ENCODE measurements around the gene ACSF3. TPM values are rescaled to one million over a fixed set of nuclear protein-coding genes. Genes with fewer than 3 reads are reported as not detected.
"Not testable (repeated sequence)": the region's sequence is repeated elsewhere in the genome, so short reads cannot be mapped to it uniquely, and the experiment has no call there.

ACSF3 gene
- total RNA-seq, 1 experiment from 2014 or later = 74.5 TPM

GRCh38 chr16:89191901-89192185, 98.2 kb downstream of the ACSF3 start (continued):
- no peak for TF ChIP-seq REST (IDR thresholded peaks at IDR 0.05; ENCODE audit: low read depth)
- no peak for TF ChIP-seq SIN3A (IDR thresholded peaks at IDR 0.05; ENCODE audit: low read depth)
- no peak for TF ChIP-seq ZBTB33 (IDR thresholded peaks at IDR 0.05; ENCODE audit: extremely low read depth, insufficient replicate concordance, low read length)

GRCh38 chr16:89192186-89192955, 98.7 kb downstream of the ACSF3 start:
- TF ChIP-seq SP1 (IDR thresholded peaks at IDR 0.05; ENCODE audit: low read depth) (peak; percentile 55), EGR1 (IDR thresholded peaks at IDR 0.05; ENCODE audit: low read depth) (peak; percentile 85), POLR2AphosphoS5 (IDR thresholded peaks at IDR 0.05; ENCODE audit: low read depth, low read length) (peak; percentile 51), ZFX (IDR thresholded peaks at IDR 0.05) (peak; percentile 42; the same call in 1 of the 2 replicates)
- ChIA-PET CTCF (interaction anchor here (0.9 to 1.5 kb wide), 11 partner anchors 9 to 634 kb away, joined by 3 to 14 read pairs (median 5); partner anchors contain the start of genes CDH15 and ZNF778), POLR2A (interaction anchor here (0.6 to 2.1 kb wide), 17 partner anchors 9 to 418 kb away, joined by 3 to 12 read pairs (median 4); partner anchors contain the start of genes APRT, CDH15 and ZNF778), RAD21 (ENCODE audit: low non-redundant PET in 1 of 2, low total read pairs in 2 of 2, uncharacterized antibody in 2 of 2, unreplicated experiment in 2 of 2) (interaction anchor here (0.6 to 1.4 kb wide), 5 partner anchors 9 to 25 kb away, joined by 3 to 8 read pairs (median 5); partner anchors contain the start of gene CDH15 (in 1 of the 2))
- Histone ChIP-seq H3K4me3 (replicated peaks in 1 of 2; ENCODE audit: low read depth in 1 of 2, low read length in 2 of 2) (peak overlapping the region; percentile 47 to 74), H3K4me2 (ENCODE audit: low read length) (peak overlapping the region; percentile 99), H3K27ac (ENCODE audit: low read depth, low read length) (peak overlapping the region; percentile 76; the same call in 1 of the 2 replicates), H3K4me1 (ENCODE audit: control insufficient read depth in 1 of 2, insufficient read depth in 2 of 2, low read length in 2 of 2) (peaks cover 0 to 20% of the 10 kb centered on the region in 2 experiments; a peak in 2 of 4 replicates), H3K9ac (ENCODE audit: low read length) (peak overlapping the region; percentile 83)
- DNase-seq (ENCODE audit: low read depth, low spot score) = peak; percentile 97
- H2AFZ ChIP-seq (ENCODE audit: low read depth, low read length, poor library complexity, severe bottlenecking); H4K20me1 ChIP-seq (ENCODE audit: insufficient read depth); H3K9me2 ChIP-seq (ENCODE audit: insufficient read depth); H3K79me2 ChIP-seq (ENCODE audit: insufficient read depth, low read length); BruUV-seq (replicated peaks); H3K36me3 ChIP-seq (ENCODE audit: control insufficient read depth in 1 of 2, insufficient read depth in 2 of 2, low read length in 2 of 2); H3K27me3 ChIP-seq (ENCODE audit: insufficient read depth, low read length); H3K9me3 ChIP-seq (ENCODE audit: control insufficient read depth in 1 of 2, insufficient read depth in 1 of 2, low read depth in 1 of 2, low read length in 2 of 2): not testable (repeated sequence)
- peak; percentile 64 for ATAC-seq
- intact Hi-C loops (cut with micrococcal nuclease) = loop anchor here (1.0 kb wide), 1 partner anchor 21 kb away; the partner anchor contains the start of gene CDH15
